CD4-positive, alpha-beta T cell treated with Interleukin-6 at 100 ng/mL for 8 hours (primary cell): ENCODE results near the gene SMCHD1.
A peak's percentile ranks its signal among the peaks of the same experiment; 100 is the strongest.
"Not testable (repeated sequence)": the region's sequence is repeated elsewhere in the genome, so short reads cannot be mapped to it uniquely, and the experiment has no call there.

Source experiments
- DNase-seq: peaks from one replicate; pipeline ENCODE4 v3.0.0-alpha.2; 2020; ENCODE audit warnings: mixed read lengths, low spot score

SMCHD1 gene

GRCh38 chr18:2657788-2658458 is 2.4 kb downstream of the SMCHD1 start:
- DNase-seq = peak; percentile 38

GRCh38 chr18:2660849-2661248 is 5.3 kb downstream of the SMCHD1 start:
- not testable (repeated sequence) for DNase-seq

GRCh38 chr18:2662288-2662687 is 6.8 kb downstream of the SMCHD1 start:
- DNase-seq = not testable (repeated sequence)

DNA sequence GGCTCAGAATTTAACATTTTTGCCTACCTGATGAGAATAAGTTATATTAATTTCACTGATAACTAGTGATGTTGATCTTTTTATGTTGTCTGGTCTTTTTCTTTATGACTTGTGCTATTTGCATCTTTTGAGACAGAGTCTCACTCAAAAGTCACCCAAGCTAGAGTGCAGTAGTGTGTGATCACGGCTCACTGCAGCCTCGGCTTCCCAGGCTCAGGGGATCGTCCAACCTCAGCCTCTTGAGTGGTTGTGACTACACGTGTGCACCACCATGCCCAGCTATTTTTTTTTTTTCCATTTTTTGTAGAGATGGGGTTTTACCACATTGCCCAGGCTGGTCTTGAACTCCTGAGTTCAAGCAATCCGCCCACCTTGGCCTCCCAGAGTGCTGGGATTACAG is 7.5 kb downstream of the SMCHD1 start:
- no peak for DNase-seq

DNA sequence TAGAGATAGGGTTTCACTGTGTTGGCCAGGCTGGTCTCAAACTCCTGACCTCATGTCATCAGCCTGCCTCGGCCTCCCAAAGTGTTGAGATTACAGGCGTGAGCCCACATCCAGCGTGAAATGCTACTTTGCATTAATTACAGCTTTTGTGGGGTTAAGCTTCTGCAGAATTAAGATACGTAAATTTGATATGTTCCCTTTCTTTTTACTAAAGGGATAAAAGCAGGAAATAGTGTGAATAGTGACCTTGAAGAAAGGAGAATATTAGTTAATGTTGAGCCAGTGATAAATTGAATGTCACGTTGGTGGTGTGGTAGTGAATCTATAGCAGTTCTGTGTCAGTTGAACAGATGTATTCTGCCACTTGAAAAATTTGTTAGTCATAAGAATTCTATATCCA is 16.9 kb downstream of the SMCHD1 start:
- DNase-seq = no peak

DNA sequence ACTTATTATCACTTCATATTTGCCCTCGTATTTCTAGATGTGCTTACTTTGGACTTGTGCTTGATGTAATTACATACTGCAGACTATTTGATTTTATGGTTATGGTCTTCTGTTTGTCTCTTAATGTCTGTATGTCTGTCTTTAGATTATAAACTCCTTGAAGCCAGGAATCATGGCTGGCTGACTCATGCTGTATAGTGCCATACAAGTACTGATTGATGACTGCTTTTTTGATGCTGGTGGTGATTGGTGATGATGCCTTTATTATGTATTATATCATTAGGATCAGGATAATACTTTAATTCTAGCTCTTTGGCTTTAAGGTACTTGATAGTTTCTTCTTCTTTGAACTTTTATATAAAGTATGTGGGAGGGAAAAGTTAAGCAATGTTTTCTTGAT is 17.3 kb downstream of the SMCHD1 start:
- no peak for DNase-seq

GRCh38 chr18:2678933-2679332 is 23.4 kb downstream of the SMCHD1 start:
- DNase-seq = not testable (repeated sequence)

DNA sequence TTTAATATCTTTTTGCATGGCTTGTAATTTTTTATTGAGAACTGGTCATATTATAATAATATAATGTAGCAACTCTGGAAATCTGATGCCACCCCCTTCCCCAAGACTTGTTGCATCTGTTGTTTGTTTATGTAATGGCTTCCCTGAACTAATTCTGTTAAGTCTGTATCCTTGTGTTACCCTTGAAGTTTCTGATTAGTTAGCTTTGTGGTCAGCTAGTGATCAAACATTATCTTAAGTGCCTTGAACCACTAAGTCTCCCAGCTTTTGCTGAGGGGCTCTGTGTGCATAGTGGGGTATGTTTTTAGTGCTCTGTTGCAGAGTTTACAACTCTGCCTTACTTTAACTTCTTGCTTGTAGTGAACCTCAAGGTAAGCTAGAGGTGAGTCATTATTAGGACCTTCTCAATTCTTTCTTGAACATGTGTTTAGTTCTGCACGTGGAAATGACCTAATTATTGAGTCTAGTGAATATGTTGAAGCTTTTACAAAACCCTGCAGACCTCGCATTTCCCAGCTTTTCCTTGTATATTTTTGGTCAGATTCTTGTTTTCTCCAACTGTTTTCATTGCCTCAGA is 24.8 kb downstream of the SMCHD1 start:
- DNase-seq = no peak

GRCh38 chr18:2681993-2682603 is 26.6 kb downstream of the SMCHD1 start:
- no peak for DNase-seq

DNA sequence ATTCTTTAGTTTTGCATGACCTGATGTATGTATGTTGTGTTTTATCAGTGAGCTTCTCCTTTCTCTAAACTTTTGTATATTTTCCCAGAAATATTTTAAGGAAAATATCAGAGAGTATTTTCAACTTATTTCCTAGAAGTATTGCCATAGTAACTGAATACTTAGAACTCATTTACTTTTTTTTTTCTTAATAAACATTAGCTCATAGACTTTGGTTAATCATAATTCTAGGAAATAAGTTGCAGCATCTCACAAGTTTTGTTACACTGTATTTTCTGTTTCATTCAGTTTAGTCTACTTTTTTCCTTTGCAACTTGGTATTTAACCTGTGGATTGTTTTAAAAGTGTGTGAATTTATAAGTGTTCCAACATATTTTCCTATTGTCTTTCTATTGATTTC is 27.5 kb downstream of the SMCHD1 start:
- no peak for DNase-seq

DNA sequence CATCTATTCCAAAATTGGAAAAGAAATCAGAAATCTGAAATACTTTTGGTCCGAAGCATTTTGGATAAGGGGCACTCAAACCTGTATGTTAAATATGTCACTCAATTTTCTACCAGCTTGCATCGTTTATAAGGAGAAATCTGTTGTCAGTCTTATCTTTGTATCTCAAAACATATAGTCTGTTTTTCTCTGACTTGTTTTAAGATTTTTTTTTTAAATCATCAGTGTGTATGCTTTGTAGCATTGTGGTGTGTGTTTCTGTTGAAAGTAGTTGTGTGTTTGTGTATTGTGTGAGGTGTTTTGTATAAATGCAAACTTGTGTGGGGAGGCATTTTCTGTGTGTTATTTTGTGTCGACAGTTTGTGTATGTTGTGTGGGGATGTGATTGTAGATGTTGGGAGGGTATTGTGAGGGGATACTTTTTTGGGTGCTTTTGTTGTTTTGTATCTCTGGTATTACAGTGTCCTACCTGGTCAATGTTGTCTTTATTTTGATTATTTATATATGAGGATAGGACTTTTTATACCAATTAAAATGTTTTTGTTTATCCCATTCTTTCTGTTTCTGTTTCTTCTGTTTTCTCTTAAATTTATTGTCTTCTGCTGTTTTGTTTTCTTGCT is 30.9 kb downstream of the SMCHD1 start:
- DNase-seq = no peak

DNA sequence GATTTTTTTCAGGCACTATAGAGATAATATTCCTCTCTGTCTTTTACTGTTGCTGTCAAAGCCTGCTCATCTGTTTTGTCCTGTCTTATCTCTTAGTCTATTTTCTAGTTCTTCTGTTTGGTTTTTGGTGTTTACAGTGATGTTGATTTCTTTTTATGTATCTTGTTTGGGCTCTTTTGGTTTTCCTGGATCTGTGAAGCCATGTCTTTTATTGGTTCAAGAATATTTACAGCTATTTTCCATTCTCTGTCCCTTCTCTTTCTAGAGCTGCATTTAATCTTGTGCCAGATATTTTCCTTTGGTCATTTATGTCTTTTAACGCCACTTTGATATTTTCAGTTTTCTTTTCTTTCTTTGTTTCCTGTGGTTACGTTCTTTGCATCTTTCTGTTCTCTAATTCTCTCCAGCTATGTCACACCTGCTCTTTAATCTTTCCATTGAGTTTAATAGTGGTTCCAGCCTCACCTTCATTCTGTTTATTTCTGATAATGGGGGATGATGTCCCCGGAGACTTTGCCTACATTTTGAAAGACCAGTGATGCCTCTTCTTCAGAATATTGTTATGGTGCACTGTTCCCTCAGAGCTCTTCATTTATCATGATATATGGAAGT is 32.0 kb downstream of the SMCHD1 start:
- DNase-seq = no peak

DNA sequence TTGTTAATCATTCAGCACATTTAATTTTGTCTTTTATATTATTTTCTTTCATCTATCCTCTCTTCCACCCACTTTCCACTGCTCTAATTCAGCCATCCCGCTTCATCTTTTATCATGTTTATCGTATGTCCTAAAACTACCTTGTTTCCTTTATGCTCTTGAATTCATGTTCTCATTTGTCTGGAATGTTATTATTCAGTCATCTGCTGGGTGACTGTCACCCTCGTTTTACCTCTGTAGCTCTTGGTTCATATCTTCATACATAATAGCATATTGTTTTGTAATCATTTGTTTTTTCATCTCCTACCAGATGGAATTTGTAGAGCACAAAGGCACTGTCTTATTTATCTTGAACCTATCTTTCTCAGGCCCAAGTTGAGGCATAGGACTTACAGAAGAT is 37.0 kb downstream of the SMCHD1 start:
- DNase-seq = no peak

DNA sequence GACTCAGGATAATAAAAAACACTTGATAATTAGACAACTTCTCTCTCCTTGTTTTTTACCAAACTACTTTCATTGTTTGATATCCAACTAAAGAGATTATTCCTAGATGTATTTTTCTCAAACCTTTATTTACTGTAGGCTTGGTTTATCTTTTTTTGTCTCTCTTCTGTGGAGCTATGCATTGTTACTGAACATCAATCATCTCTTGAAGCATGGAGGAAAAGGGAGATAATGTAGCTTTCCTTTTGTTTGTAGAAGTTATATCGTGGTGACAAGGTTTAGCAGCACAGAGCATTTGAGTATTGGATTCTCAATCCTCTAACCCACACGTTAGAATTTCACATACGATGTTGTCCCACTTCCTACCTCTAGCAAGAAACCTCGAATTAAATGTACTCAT is 41.7 kb downstream of the SMCHD1 start:
- no peak for DNase-seq

- DNase-seq = no peak
Measured at GRCh38 chr18:2699001-2699400, 43.5 kb downstream of the SMCHD1 start.

GRCh38 chr18:2704541-2704940 is 49.0 kb downstream of the SMCHD1 start:
- no peak for DNase-seq

- no peak for DNase-seq
Measured at GRCh38 chr18:2706903-2707302, 51.4 kb downstream of the SMCHD1 start.

- no peak for DNase-seq
Measured at GRCh38 chr18:2707551-2708168, 52.1 kb downstream of the SMCHD1 start.

- DNase-seq = no peak
Measured at GRCh38 chr18:2709316-2709715, 53.8 kb downstream of the SMCHD1 start.

- no peak for DNase-seq
Measured at GRCh38 chr18:2714140-2714539, 58.6 kb downstream of the SMCHD1 start.

- DNase-seq = no peak
Measured at GRCh38 chr18:2715990-2716389, 60.5 kb downstream of the SMCHD1 start.
